ENCODE measurements around the gene RHOC.

The RHOC gene

GRCh38 chr1:112701227-112702066 is 5.5 kb downstream of the RHOC start:
- no peak for DNase-seq

- peak; percentile 65 for DNase-seq
Observed at GRCh38 chr1:112700290-112701226, 6.4 kb downstream of the RHOC start.

GRCh38 chr1:112699425-112700144 is 7.3 kb downstream of the RHOC start:
- DNase-seq: no peak

GRCh38 chr1:112698366-112699310 is 8.3 kb downstream of the RHOC start:
- no peak for DNase-seq

GRCh38 chr1:112697781-112698201 is 9.1 kb downstream of the RHOC start:
- no peak for DNase-seq

- no peak for DNase-seq
Observed at GRCh38 chr1:112696578-112697314, 10.2 kb downstream of the RHOC start.

- no peak for DNase-seq
Observed at GRCh38 chr1:112695276-112695675, 11.7 kb downstream of the RHOC start.

- no peak for DNase-seq
Observed at GRCh38 chr1:112694363-112694929, 12.5 kb downstream of the RHOC start.

GRCh38 chr1:112693821-112694220 is 13.1 kb downstream of the RHOC start:
- DNase-seq: no peak

GRCh38 chr1:112692681-112693080 is 14.2 kb downstream of the RHOC start:
- DNase-seq: no peak

GRCh38 chr1:112689842-112690237 is 17.1 kb downstream of the RHOC start:
- no peak for DNase-seq

GRCh38 chr1:112689196-112689841 is 17.6 kb downstream of the RHOC start:
- no peak for DNase-seq

GRCh38 chr1:112688781-112689193 is 18.1 kb downstream of the RHOC start:
- no peak for DNase-seq

- DNase-seq: no peak
Observed at GRCh38 chr1:112687785-112688496, 19.0 kb downstream of the RHOC start.

- DNase-seq: no peak
Observed at GRCh38 chr1:112687361-112687760, 19.6 kb downstream of the RHOC start.

- no peak for DNase-seq
Observed at GRCh38 chr1:112686835-112687234, 20.1 kb downstream of the RHOC start.

- no peak for DNase-seq
Observed at GRCh38 chr1:112686417-112686816, 20.5 kb downstream of the RHOC start.

- DNase-seq: no peak
Observed at GRCh38 chr1:112685913-112686312, 21.0 kb downstream of the RHOC start.

- no peak for DNase-seq
Observed at GRCh38 chr1:112678605-112679004, 28.3 kb downstream of the RHOC start.

GRCh38 chr1:112677501-112677900 is 29.4 kb downstream of the RHOC start:
- DNase-seq: no peak

Data from DMS 273 treated with DMSO at 0.1 percent for 48 hours (cell line).